ENCODE data around the gene PIEZO2.

The PIEZO2 gene

GRCh38 chr18:11052800-11053199 is 96.6 kb downstream of the PIEZO2 start:
- H3K4me3 ChIP-seq (ENCODE audit: low read length), result no peak overlapping the region
- DNase-seq (ENCODE audit: low read depth), result no peak
- TF ChIP-seq CTCF (conservative IDR thresholded peaks at IDR 0.05; ENCODE audit: low read length), result no peak

- no peak overlapping the region for H3K4me3 ChIP-seq (ENCODE audit: low read length)
- no peak for DNase-seq (ENCODE audit: low read depth)
- TF ChIP-seq CTCF (conservative IDR thresholded peaks at IDR 0.05; ENCODE audit: low read length), result no peak
Observed at GRCh38 chr18:11051462-11051861, 97.9 kb downstream of the PIEZO2 start.

DNA sequence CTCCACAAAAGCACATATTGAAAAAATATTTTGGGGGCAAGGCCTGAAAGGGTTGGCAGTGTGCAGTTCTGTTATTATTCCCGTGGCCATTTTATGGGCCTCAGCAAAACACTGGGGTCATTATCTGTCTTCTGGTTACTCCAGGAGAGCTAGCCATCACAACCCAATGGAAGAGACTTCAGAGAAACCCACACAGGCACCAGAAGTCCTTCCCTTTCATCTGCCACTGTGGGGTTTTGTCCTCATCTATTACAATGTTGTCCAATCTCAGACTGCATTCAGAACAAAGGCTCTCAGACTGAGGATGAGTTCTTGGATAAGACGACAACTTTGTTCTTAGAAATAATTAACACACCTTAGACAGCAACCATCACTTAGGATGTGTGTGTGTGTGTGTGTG is 98.4 kb downstream of the PIEZO2 start:
- TF ChIP-seq CTCF (conservative IDR thresholded peaks at IDR 0.05; ENCODE audit: low read length), result no peak
- no peak overlapping the region for H3K4me3 ChIP-seq (ENCODE audit: low read length)
- no peak for DNase-seq (ENCODE audit: low read depth)

DNA sequence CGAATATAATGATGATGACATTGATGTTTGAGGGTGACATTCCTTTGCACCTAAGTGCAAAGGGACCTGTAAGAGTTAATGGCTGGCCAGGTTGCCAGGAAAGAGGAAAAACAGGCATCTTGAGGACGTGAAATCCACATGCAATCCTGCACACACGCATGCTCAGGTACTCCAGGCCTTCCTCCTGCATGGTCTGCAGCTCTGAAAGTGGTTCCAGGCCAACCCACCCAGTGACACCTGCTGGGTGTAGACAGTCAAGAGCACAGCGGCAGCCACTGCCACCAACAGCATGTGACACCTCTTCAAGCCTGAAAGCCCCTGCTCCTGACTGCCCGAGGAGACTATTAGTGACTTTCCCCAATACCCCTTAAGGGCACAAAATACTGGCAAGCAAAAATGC is 101.6 kb downstream of the PIEZO2 start:
- no peak overlapping the region for H3K4me3 ChIP-seq (ENCODE audit: low read length)
- no peak for DNase-seq (ENCODE audit: low read depth)
- no peak for TF ChIP-seq CTCF (conservative IDR thresholded peaks at IDR 0.05; ENCODE audit: low read length)

- TF ChIP-seq CTCF (conservative IDR thresholded peaks at IDR 0.05; ENCODE audit: low read length), result no peak
- H3K4me3 ChIP-seq (ENCODE audit: low read length), result no peak overlapping the region
- DNase-seq (ENCODE audit: low read depth), result no peak
Observed at GRCh38 chr18:11047156-11047555, 102.2 kb downstream of the PIEZO2 start.

- DNase-seq (ENCODE audit: low read depth), result no peak
Observed at GRCh38 chr18:11046140-11046539, 103.2 kb downstream of the PIEZO2 start.

DNA sequence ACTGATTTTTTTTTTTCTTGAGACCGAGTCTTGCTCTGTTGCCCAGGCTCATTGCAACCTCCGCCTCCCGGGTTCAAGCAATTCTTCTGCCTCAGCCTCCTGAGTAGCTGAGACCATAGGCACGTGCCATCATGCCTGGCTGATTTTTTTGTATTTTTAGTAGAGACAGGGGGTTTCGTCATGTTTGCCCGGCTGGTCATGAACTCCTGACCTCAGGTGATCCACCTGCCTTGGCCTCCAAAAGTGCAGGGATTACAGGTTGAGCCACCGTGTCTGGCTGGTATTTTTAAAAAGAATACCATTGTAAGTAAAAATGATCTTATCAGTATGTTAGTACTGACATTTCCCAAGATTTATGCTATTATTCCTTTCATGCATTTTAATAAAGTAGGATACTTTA is 105.7 kb downstream of the PIEZO2 start:
- DNase-seq (ENCODE audit: low read depth), result no peak
- TF ChIP-seq CTCF (conservative IDR thresholded peaks at IDR 0.05; ENCODE audit: low read length), result no peak
- H3K4me3 ChIP-seq (ENCODE audit: low read length), result no peak overlapping the region

More at GRCh38 chr18:11046140-11046539, 103.2 kb downstream of the PIEZO2 start:
- no peak for TF ChIP-seq CTCF (conservative IDR thresholded peaks at IDR 0.05; ENCODE audit: low read length)
- no peak overlapping the region for H3K4me3 ChIP-seq (ENCODE audit: low read length)

Data from AG10803 (cell line).